ENCODE measurements around the gene POU1F1. TPM values are rescaled to one million over a fixed set of nuclear protein-coding genes. Genes with fewer than 3 reads are reported as not detected.

The POU1F1 gene
- not detected for total RNA-seq

GRCh38 chr3:87276484-87276883, at the start of gene POU1F1:
TSS of gene POU1F1 (minus strand) at chr3:87276584. CDS start at chr3:87276462, 122 bp downstream.
- no peaks in the 10 kb centered on the region for H3K4me1 ChIP-seq
- no peaks in the 10 kb centered on the region for H3K27me3 ChIP-seq
- intact Hi-C loops (cut with DNase I), result no loop called here
- WGBS, 2 donors, result 82 to 90% methylated on average over 6 of the region's 6 CpGs
- TF ChIP-seq POLR2A (IDR thresholded peaks at IDR 0.05) (no peak), CTCF (IDR thresholded peaks at IDR 0.05) (no peak)
- no peak within 1 kb of the TSS for H3K4me3 ChIP-seq (replicated peaks in 1 of 3)
- no peak within 1 kb of the TSS for H3K27ac ChIP-seq
- no peaks in the 10 kb centered on the region for H3K9me3 ChIP-seq
- H3K36me3 ChIP-seq, result no peaks in the 10 kb centered on the region
- DNase-seq, result no peak

- intact Hi-C loops (cut with DNase I), result no loop called here
- WGBS, 2 donors, result 70 to 94% methylated on average over 1 of the region's 1 CpG
- no peaks in the 10 kb centered on the region for H3K27me3 ChIP-seq
Observed at GRCh38 chr3:87324609-87325008, 48.2 kb upstream of the POU1F1 start.

GRCh38 chr3:87320756-87321626, 44.6 kb upstream of the POU1F1 start:
- no peak overlapping the region for H3K27ac ChIP-seq
- no peaks in the 10 kb centered on the region for H3K4me1 ChIP-seq
- no peak overlapping the region for H3K4me3 ChIP-seq (replicated peaks in 1 of 3)
- 81 to 87% methylated on average over 5 to 7 of the region's 7 CpGs for WGBS, 2 donors
- no peaks in the 10 kb centered on the region for H3K9me3 ChIP-seq
- no peak for TF ChIP-seq POLR2A (IDR thresholded peaks at IDR 0.05)
- TF ChIP-seq CTCF (IDR thresholded peaks at IDR 0.05), result no peak
- H3K27me3 ChIP-seq, result no peaks in the 10 kb centered on the region
- intact Hi-C loops (cut with DNase I), result no loop called here
- no peaks in the 10 kb centered on the region for H3K36me3 ChIP-seq
- DNase-seq, result no peak

More at GRCh38 chr3:87324609-87325008, 48.2 kb upstream of the POU1F1 start:
- Histone ChIP-seq H3K36me3 (no peaks in the 10 kb centered on the region), H3K4me1 (no peaks in the 10 kb centered on the region), H3K4me3 (replicated peaks in 1 of 3) (no peak overlapping the region), H3K27ac (no peak overlapping the region), H3K9me3 (no peaks in the 10 kb centered on the region)
- TF ChIP-seq POLR2A (IDR thresholded peaks at IDR 0.05), result no peak
- TF ChIP-seq CTCF (IDR thresholded peaks at IDR 0.05), result no peak
- DNase-seq, result no peak

GRCh38 chr3:87318617-87319021, 42.2 kb upstream of the POU1F1 start:
- intact Hi-C loops (cut with DNase I), result no loop called here
- H3K9me3 ChIP-seq, result no peaks in the 10 kb centered on the region
- WGBS, 2 donors, result 73 to 81% methylated on average over 2 of the region's 2 CpGs
- no peak overlapping the region for H3K27ac ChIP-seq
- H3K36me3 ChIP-seq, result no peaks in the 10 kb centered on the region
- H3K27me3 ChIP-seq, result no peaks in the 10 kb centered on the region
- no peak for TF ChIP-seq POLR2A (IDR thresholded peaks at IDR 0.05)
- no peak for TF ChIP-seq CTCF (IDR thresholded peaks at IDR 0.05)
- H3K4me1 ChIP-seq, result no peaks in the 10 kb centered on the region
- no peak overlapping the region for H3K4me3 ChIP-seq (replicated peaks in 1 of 3)
- no peak for DNase-seq

GRCh38 chr3:87317779-87318178, 41.4 kb upstream of the POU1F1 start:
- intact Hi-C loops (cut with DNase I), result no loop called here

More at GRCh38 chr3:87317779-87318178, 41.4 kb upstream of the POU1F1 start:
- Histone ChIP-seq H3K36me3 (no peaks in the 10 kb centered on the region), H3K27ac (no peak overlapping the region), H3K4me1 (no peaks in the 10 kb centered on the region), H3K4me3 (replicated peaks in 1 of 3) (no peak overlapping the region), H3K27me3 (no peaks in the 10 kb centered on the region), H3K9me3 (no peaks in the 10 kb centered on the region)
- no peak for DNase-seq
- TF ChIP-seq CTCF (IDR thresholded peaks at IDR 0.05) (no peak), POLR2A (IDR thresholded peaks at IDR 0.05) (no peak)
- WGBS, 2 donors, result 71 to 88% methylated on average over 4 of the region's 4 CpGs

All from thyroid gland (tissue), 4 donors.